Measurements from ENCODE around the gene C2CD4A.

- TF ChIP-seq POLR2AphosphoS5 (IDR thresholded peaks at IDR 0.05; ENCODE audit: low read depth, low read length) (no peak), REST (IDR thresholded peaks at IDR 0.05; ENCODE audit: insufficient read depth in 1 of 2, low read depth in 2 of 2, low read length in 2 of 2) (no peak), SIN3A (IDR thresholded peaks at IDR 0.05; ENCODE audit: borderline replicate concordance, insufficient read depth, low read length) (no peak), TAF1 (IDR thresholded peaks at IDR 0.05; ENCODE audit: borderline replicate concordance, insufficient read depth, low read length) (no peak)
These were observed 38.5 kb downstream of the C2CD4A start for GRCh38 chr15:62105266-62105665.
